A673 (cell line): ENCODE measurements around the gene SPATA25. TPM values are rescaled to one million over a fixed set of nuclear protein-coding genes. Genes with fewer than 3 reads are reported as not detected.

ENCODE experiments used
- BruUV-seq: library from RNA; stranded (reverse); fragments of 400-500 nt; replicated peaks from 2 replicates; lab custom pipeline; 2021; lab: Mats Ljungman, UMichigan
- CTCF ChIA-PET: fragments of 300-600 bp; sonication (Branson Sonifier 250); formaldehyde crosslinking; loops from one replicate; lab custom pipeline; 2022; ENCODE audit warnings: antibody characterized with exemption; lab: Charles Lee
- POLR2A ChIA-PET: fragments of 300-600 bp; sonication (Branson Sonifier 250); formaldehyde crosslinking; loops from one replicate; lab custom pipeline; 2022; ENCODE audit warnings: antibody characterized with exemption; ENCODE audit not compliant: low non-redundant PET; lab: Charles Lee
- DNase-seq: peaks from one replicate; pipeline ENCODE4 v3.0.0-alpha.2; 2015; ENCODE audit warnings: low spot score
- H3K27ac ChIP-seq: fragments of 200-600 bp; sonication (generic); 2 replicates; pipeline ENCODE4 v1.5.1; 2016; ENCODE audit warnings: mixed run types, low read depth, mild to moderate bottlenecking, mixed read lengths, antibody characterized with exemption, low read length; ENCODE audit not compliant: poor library complexity, severe bottlenecking
- H3K27me3 ChIP-seq: fragments of 200-600 bp; sonication (generic); replicated peaks from 2 replicates; pipeline ENCODE4 v1.6.1; 2017; ENCODE audit warnings: mixed run types, low read depth, mild to moderate bottlenecking, mixed read lengths, antibody characterized with exemption, low read length; ENCODE audit not compliant: insufficient read depth, poor library complexity
- H3K36me3 ChIP-seq: fragments of 200-600 bp; sonication (generic); 2 replicates; pipeline ENCODE4 v1.6.1; 2016; ENCODE audit warnings: mixed run types, mild to moderate bottlenecking, mixed read lengths, antibody characterized with exemption, low read length; ENCODE audit not compliant: insufficient read depth, poor library complexity, severe bottlenecking
- H3K4me1 ChIP-seq: fragments of 200-600 bp; sonication (generic); 2 replicates; pipeline ENCODE4 v1.6.1; 2017; ENCODE audit warnings: mixed run types, mild to moderate bottlenecking, mixed read lengths, antibody characterized with exemption, low read length; ENCODE audit not compliant: insufficient read depth, poor library complexity, severe bottlenecking
- H3K4me3 ChIP-seq: fragments of 200-600 bp; sonication (generic); 2 replicates; pipeline ENCODE4 v1.5.1; 2016; ENCODE audit warnings: low read depth, mixed run types, mild to moderate bottlenecking, mixed read lengths, low read length; ENCODE audit not compliant: poor library complexity, severe bottlenecking
- H3K9me3 ChIP-seq: fragments of 200-600 bp; sonication (generic); 2 replicates; pipeline ENCODE4 v1.6.1; 2016; ENCODE audit warnings: mixed run types, low read depth, mild to moderate bottlenecking, mixed read lengths, antibody characterized with exemption, low read length; ENCODE audit not compliant: poor library complexity, severe bottlenecking
- CTCF ChIP-seq: fragments of 300-800, 200-600 bp; sonication (generic); conservative IDR thresholded peaks from 2 replicates; pipeline ENCODE4 v1.5.1; 2017; ENCODE audit warnings: low read depth, mild to moderate bottlenecking, antibody characterized with exemption, low read length, moderate library complexity, mixed read lengths
- EZH2 ChIP-seq: fragments of 200-600 bp; sonication (generic); IDR thresholded peaks from 2 replicates; pipeline ENCODE4 v1.6.1; 2017; ENCODE audit warnings: borderline replicate concordance, low read depth, mild to moderate bottlenecking, mixed read lengths, antibody characterized with exemption, low read length; ENCODE audit not compliant: poor library complexity, severe bottlenecking
- intact Hi-C: fragments of 100-400 bp; cut with micrococcal nuclease; formaldehyde crosslinking; loops from one replicate; pipeline ENCODE4 v1.10.0; 2022; ENCODE audit not compliant: unreplicated experiment
- total RNA-seq: library from RNA; stranded (reverse); gene quantifications from 2 replicates; pipeline ENCODE4 v1.2.3, GENCODE V29; 2021

Gene SPATA25
- total RNA-seq, 1 experiment from 2014 or later: 1.9 TPM

DNA sequence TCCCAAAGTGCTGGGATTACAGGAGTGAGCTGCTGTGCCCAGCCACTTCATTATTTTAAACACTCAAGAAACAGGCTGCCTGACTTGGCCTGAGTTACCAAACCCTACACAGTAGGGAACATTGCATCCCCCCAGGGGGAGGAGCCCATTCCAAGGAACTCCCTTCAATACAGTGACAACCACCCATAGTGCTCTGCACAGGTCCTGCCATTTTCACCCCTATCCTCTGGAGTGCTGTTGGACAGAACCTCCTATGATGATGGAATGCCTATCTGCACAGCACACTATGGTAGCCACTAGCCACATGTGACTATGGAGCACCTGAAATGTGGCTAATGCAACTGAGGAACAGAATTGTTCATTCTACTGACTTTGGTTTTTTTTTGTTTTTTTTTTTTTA is 42.0 kb downstream of the SPATA25 start:
- BruUV-seq: no TSS peak
- no peak for TF ChIP-seq EZH2
- TF ChIP-seq CTCF: no peak
- DNase-seq: no peak
- Histone ChIP-seq H3K9me3 (no peaks in the 10 kb centered on the region), H3K27ac (no peak overlapping the region), H3K27me3 (no peaks in the 10 kb centered on the region), H3K4me3 (no peak overlapping the region), H3K4me1 (no peaks in the 10 kb centered on the region), H3K36me3 (peaks cover 26% of the 10 kb centered on the region)
- ChIA-PET POLR2A (no interaction called here), CTCF (no interaction called here)
- intact Hi-C loops: no loop called here

DNA sequence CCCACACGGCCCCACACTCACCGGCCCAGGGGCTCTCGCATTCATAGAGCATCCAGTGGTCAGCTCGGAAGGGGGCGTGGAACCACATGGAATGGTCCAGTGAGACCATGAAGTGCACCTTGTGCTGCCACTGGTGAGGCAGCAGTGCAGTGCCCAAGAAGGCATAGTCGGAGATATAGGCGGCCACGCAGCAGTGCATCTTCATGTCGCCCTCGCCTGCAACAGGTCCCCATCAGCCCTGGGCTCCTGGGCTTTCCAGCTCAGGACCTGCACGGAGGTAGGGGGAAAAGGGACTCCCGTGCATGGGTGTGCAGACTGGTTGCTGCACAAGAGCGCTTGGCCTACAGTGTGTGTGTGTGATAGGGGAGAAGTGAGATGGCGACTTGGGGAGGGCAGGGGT is 43.9 kb downstream of the SPATA25 start:
- no peak overlapping the region for H3K27ac ChIP-seq
- no peak for DNase-seq
- no peaks in the 10 kb centered on the region for H3K9me3 ChIP-seq
- no peak for TF ChIP-seq EZH2
- H3K36me3 ChIP-seq: peaks cover 26% of the 10 kb centered on the region
- no TSS peak for BruUV-seq
- POLR2A ChIA-PET: no interaction called here
- H3K4me3 ChIP-seq: no peak overlapping the region
- H3K4me1 ChIP-seq: no peaks in the 10 kb centered on the region
- intact Hi-C loops: no loop called here
- CTCF ChIA-PET: no interaction called here
- H3K27me3 ChIP-seq: no peaks in the 10 kb centered on the region

DNA sequence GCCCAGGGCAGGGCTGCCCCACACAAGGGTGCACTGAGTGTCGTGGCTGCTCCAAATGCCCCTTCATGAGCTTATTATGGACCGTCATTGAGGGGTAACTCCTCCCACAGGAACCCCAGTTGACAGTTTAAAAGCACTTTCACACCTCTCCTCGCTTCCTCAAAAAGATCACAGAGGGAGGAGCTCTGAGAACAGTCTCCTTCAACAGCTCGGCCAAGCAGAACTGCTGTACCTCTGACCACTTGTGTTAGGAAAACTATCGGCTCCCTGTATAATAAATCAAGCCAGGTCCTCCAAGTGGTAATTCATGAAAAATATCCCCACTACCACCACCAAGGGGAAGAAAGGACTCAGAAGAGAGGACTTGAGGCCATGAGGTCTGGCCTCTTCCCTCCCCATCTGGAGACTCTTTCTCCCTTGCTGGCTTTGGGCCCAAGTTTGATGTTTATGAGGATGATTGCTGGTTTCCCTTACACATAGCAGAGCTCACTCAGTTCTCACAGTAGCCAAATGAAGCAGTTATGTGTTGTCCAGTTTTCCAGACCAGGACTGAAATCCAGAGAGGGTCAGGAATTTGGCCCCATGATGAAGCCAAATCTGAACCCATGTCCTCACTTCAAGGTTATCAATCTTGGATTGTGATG is 45.1 kb downstream of the SPATA25 start:
- peaks cover 20% of the 10 kb centered on the region for H3K36me3 ChIP-seq
- no peak for TF ChIP-seq EZH2
- BruUV-seq: no TSS peak
- no peaks in the 10 kb centered on the region for H3K9me3 ChIP-seq
- no peak for DNase-seq
- H3K27me3 ChIP-seq: no peaks in the 10 kb centered on the region
- intact Hi-C loops: no loop called here
- no peaks in the 10 kb centered on the region for H3K4me1 ChIP-seq
- ChIA-PET CTCF (no interaction called here), POLR2A (no interaction called here)
- H3K4me3 ChIP-seq: no peak overlapping the region
- no peak overlapping the region for H3K27ac ChIP-seq

- Histone ChIP-seq H3K27ac (no peak overlapping the region), H3K9me3 (no peaks in the 10 kb centered on the region), H3K4me3 (no peak overlapping the region), H3K4me1 (no peaks in the 10 kb centered on the region), H3K27me3 (no peaks in the 10 kb centered on the region), H3K36me3 (peaks cover 20% of the 10 kb centered on the region)
- BruUV-seq: no TSS peak
- ChIA-PET POLR2A (no interaction called here), CTCF (no interaction called here)
- no peak for DNase-seq
- intact Hi-C loops: no loop called here
- TF ChIP-seq CTCF (no peak), EZH2 (no peak)
Measured at GRCh38 chr20:45841407-45842129, 45.9 kb downstream of the SPATA25 start.
